SK-N-SH treated with all-trans-retinoic acid at 6 μM for 48 hours (cell line): ENCODE measurements around the gene CXCR5.

Experiments
- ATAC-seq: fragments of 200-7000 bp; cut with Tn5 transposase; 3 replicates; pipeline ENCODE4 v1.9.1; 2020; ENCODE audit warnings: mild to moderate bottlenecking, moderate library complexity
- ARNTL ChIP-seq: fragments of 450-650 bp; formaldehyde crosslinking; IDR thresholded peaks from 2 replicates; pipeline ENCODE4 v1.5.0; 2020; ENCODE audit warnings: low read depth, mild to moderate bottlenecking, moderate library complexity, borderline replicate concordance
- BACH2 ChIP-seq: fragments of 250-450 bp; sonication (Bioruptor Pico); IDR thresholded peaks from 2 replicates; pipeline ENCODE4 v1.9.0; 2021; ENCODE audit warnings: mild to moderate bottlenecking, borderline replicate concordance
- CREB5 ChIP-seq: fragments of 250-450 bp; sonication (Bioruptor Pico); IDR thresholded peaks from 2 replicates; pipeline ENCODE4 v1.5.1; 2020; ENCODE audit warnings: low read depth, mild to moderate bottlenecking, moderate library complexity
- CSDC2 ChIP-seq: fragments of 250-450 bp; sonication (Bioruptor Pico); IDR thresholded peaks from 2 replicates; pipeline ENCODE4 v1.5.0; 2020; ENCODE audit warnings: mild to moderate bottlenecking, moderate library complexity
- CSRNP3 ChIP-seq: fragments of 250-450 bp; sonication (Bioruptor Pico); IDR thresholded peaks from 2 replicates; pipeline ENCODE4 v1.5.1; 2021; ENCODE audit warnings: mild to moderate bottlenecking, moderate library complexity
- ESRRG ChIP-seq: fragments of 250-450 bp; sonication (Bioruptor Pico); IDR thresholded peaks from 2 replicates; pipeline ENCODE4 v1.6.1; 2021; ENCODE audit warnings: mild to moderate bottlenecking
- GLIS3 ChIP-seq: fragments of 250-450 bp; sonication (Bioruptor Pico); IDR thresholded peaks from 2 replicates; pipeline ENCODE4 v1.5.0; 2020; ENCODE audit warnings: mild to moderate bottlenecking, moderate library complexity
- ISL1 ChIP-seq: fragments of 250-450 bp; sonication (Bioruptor Pico); IDR thresholded peaks from 2 replicates; pipeline ENCODE4 v2.1.2; 2022; ENCODE audit warnings: mild to moderate bottlenecking, moderate library complexity
- OSR1 ChIP-seq: fragments of 250-450 bp; sonication (Bioruptor Pico); IDR thresholded peaks from 2 replicates; pipeline ENCODE4 v1.8.0; 2022; ENCODE audit warnings: moderate library complexity, mild to moderate bottlenecking, inconsistent platforms
- PATZ1 ChIP-seq: fragments of 250-450 bp; sonication (Bioruptor Pico); IDR thresholded peaks from 2 replicates; pipeline ENCODE4 v1.8.0; 2020; ENCODE audit warnings: mild to moderate bottlenecking, moderate library complexity, borderline replicate concordance
- POU6F1 ChIP-seq: fragments of 250-450 bp; sonication (Bioruptor Pico); IDR thresholded peaks from 2 replicates; pipeline ENCODE4 v1.8.0; 2021; ENCODE audit warnings: low read depth, mild to moderate bottlenecking, moderate library complexity, borderline replicate concordance
- PPARA ChIP-seq: fragments of 250-450 bp; sonication (Bioruptor Pico); IDR thresholded peaks from 2 replicates; pipeline ENCODE4 v1.5.0; 2020; ENCODE audit warnings: mild to moderate bottlenecking, borderline replicate concordance
- SNAI2 ChIP-seq: fragments of 250-450 bp; sonication (Bioruptor Pico); IDR thresholded peaks from 2 replicates; pipeline ENCODE4 v1.5.0; 2020; ENCODE audit warnings: mild to moderate bottlenecking, moderate library complexity
- TCF4 ChIP-seq: fragments of 250-450 bp; sonication (Bioruptor Pico); IDR thresholded peaks from 2 replicates; pipeline ENCODE4 v1.8.0; 2021; ENCODE audit warnings: mild to moderate bottlenecking, moderate library complexity, borderline replicate concordance
- TOX ChIP-seq: fragments of 250-450 bp; sonication (Bioruptor Pico); IDR thresholded peaks from 2 replicates; pipeline ENCODE4 v1.8.0; 2021; ENCODE audit warnings: mild to moderate bottlenecking, moderate library complexity, borderline replicate concordance
- TSHZ2 ChIP-seq: fragments of 250-450 bp; sonication (Bioruptor Pico); IDR thresholded peaks from 2 replicates; pipeline ENCODE4 v1.5.0; 2020; ENCODE audit warnings: mild to moderate bottlenecking, moderate library complexity
- ZC3H10 ChIP-seq: fragments of 250-450 bp; sonication (Bioruptor Pico); IDR thresholded peaks from 2 replicates; pipeline ENCODE4 v1.5.1; 2021; ENCODE audit warnings: mild to moderate bottlenecking, moderate library complexity
- ZFP3 ChIP-seq: fragments of 250-450 bp; sonication (Bioruptor Pico); IDR thresholded peaks from 2 replicates; pipeline ENCODE4 v1.5.0; 2020; ENCODE audit warnings: mild to moderate bottlenecking, moderate library complexity
- ZFP30 ChIP-seq: fragments of 450-650 bp; formaldehyde crosslinking; IDR thresholded peaks from 2 replicates; pipeline ENCODE4 v1.5.0; 2022; ENCODE audit warnings: mild to moderate bottlenecking, moderate library complexity
- ZNF565 ChIP-seq: fragments of 450-650 bp; formaldehyde crosslinking; conservative IDR thresholded peaks from 2 replicates; pipeline ENCODE4 v1.5.0; 2020; ENCODE audit warnings: low read depth, mild to moderate bottlenecking, moderate library complexity
- ZNF70 ChIP-seq: fragments of 450-650 bp; formaldehyde crosslinking; IDR thresholded peaks from 2 replicates; pipeline ENCODE4 v1.5.0; 2020; ENCODE audit warnings: mild to moderate bottlenecking, moderate library complexity

The CXCR5 gene

GRCh38 chr11:118915941-118916841 is 32.5 kb downstream of the CXCR5 start (continued):
- TF ChIP-seq POU6F1 (CRISPR knock-in tag) (no peak), TSHZ2 (CRISPR knock-in tag) (no peak), BACH2 (CRISPR knock-in tag) (no peak), GLIS3 (CRISPR knock-in tag) (no peak), TOX (CRISPR knock-in tag) (no peak), PPARA (no peak), ZNF70 (no peak)
- TF ChIP-seq, all 23 proteins: peak for 0

GRCh38 chr11:118916842-118917388 is 33.2 kb downstream of the CXCR5 start:
- TF ChIP-seq CREB5 (CRISPR knock-in tag) (no peak), BACH2 (CRISPR knock-in tag) (no peak), CSDC2 (CRISPR knock-in tag) (no peak), ESRRG (CRISPR knock-in tag) (no peak), TOX (CRISPR knock-in tag) (no peak), ZNF70 (no peak), ISL1 (CRISPR knock-in tag) (no peak), PPARA (no peak), OSR1 (CRISPR knock-in tag) (no peak), ZC3H10 (no peak), ZFP3 (CRISPR knock-in tag) (no peak), ZFP30 (CRISPR knock-in tag) (no peak), CSRNP3 (no peak), TSHZ2 (CRISPR knock-in tag) (no peak), POU6F1 (CRISPR knock-in tag) (no peak), TCF4 (no peak), ZNF565 (CRISPR knock-in tag) (no peak), ARNTL (no peak), PATZ1 (CRISPR knock-in tag) (no peak), SNAI2 (CRISPR knock-in tag) (no peak)
- no peak for ATAC-seq
